ELF-1 (cell line): ENCODE data around the gene BACH2.
"Not testable (repeated sequence)": the region's sequence is repeated elsewhere in the genome, so short reads cannot be mapped to it uniquely, and the experiment has no call there.

Experiments used
- DNase-seq: peaks from one replicate; pipeline ENCODE4 v3.0.0-alpha.2; 2016; ENCODE audit warnings: low read depth, low spot score

Gene BACH2

GRCh38 chr6:90184334-90185298, 112.0 kb downstream of the BACH2 start:
- peak; percentile 32 for DNase-seq

DNA sequence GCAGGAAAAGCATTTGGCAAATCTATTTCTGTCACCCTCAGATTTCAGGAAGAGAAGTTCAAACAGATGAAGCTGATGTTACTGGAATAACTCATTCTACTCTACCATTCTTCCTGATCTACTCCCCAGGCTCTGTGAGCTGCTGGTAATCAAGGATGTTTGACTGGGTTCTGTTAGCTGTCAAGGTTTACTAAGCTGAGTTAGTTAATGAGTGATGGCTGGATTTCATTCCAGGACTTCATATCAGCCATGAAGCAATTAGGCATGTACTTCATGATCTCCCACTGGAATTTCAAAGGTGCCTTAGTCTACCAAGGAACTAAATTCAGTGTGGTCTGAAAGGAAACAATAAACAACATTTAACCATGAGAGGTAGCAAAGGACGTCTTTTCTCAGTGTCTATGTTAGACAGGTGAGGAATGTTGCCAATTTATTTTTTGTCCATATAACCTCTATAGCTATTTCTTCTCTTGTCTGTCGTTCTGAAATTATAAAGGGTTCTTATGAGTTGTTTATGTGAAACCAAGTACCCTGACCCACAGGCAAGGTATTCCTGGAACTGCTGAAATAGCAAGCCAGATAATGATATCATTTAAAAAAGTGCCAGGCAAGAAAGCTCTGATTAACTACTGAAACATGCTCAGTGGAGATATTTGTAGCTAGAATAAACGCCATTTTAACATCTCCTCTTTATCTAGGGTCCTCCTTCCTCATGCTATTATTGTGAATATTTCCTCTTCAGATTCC, 112.9 kb downstream of the BACH2 start:
- no peak for DNase-seq

DNA sequence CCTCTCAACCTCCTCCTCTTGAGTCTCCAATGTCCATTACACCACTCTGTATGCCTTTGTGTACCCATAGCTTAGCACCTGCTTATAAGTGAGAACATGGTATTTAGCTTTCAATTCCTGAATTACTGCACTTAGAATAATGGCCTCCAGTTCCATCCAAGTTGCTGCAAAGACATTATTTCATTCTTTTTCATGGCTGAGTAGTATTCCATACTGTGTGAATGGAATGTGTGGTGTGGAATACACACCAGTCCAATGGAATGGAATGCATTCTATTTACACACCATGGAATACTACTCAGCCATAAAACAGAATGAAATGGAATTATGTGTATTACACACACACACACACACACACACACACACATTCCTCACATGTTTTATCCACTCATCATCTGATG, 116.1 kb downstream of the BACH2 start:
- no peak for DNase-seq

- DNase-seq = no peak
These were observed 117.2 kb downstream of the BACH2 start for GRCh38 chr6:90179190-90180169.

DNA sequence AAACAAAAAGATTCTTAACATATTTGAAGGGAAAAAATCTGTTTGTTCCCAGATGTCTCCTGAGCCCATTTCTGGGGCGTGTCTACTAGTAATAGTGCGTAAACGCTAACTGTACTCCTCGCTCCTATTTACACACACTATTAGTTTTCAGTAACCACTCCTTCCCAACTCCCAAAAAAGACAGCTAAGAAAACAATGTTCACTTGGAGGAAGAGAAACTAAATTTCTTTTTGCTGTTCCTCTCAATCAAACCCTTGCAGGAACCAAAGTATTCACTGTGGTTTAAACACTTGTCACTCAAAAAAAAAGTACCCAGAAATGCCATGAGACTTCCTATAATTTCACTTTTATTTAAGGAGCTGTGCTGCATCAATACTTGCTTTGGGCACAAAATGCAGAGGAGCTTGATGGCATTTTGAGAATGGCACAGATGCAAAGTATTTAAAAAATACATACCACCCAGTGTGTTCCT, 118.2 kb downstream of the BACH2 start:
- DNase-seq = no peak

- no peak for DNase-seq
These were observed 118.9 kb downstream of the BACH2 start for GRCh38 chr6:90177544-90178383.

GRCh38 chr6:90175627-90176538, 120.8 kb downstream of the BACH2 start:
- DNase-seq = no peak

GRCh38 chr6:90173262-90173925, 123.2 kb downstream of the BACH2 start:
- no peak for DNase-seq

DNA sequence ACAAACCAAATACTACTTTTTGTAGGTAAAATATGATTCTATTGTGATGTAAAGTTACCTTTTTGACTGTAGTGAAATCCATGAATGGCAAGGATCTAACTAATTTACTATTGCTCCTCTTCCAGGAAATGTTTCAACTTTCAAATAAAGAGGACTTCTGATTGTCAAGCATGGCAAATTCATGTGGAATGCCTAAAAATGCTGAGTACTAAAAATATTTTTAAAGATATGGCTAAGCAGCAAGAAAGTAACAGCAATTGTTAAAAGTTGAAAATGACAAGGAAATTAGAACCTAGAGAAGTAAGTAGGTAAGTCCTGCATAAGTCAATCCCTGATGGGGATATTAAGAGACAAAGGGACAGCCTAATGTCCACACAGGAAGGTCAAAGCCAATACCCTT, 126.0 kb downstream of the BACH2 start:
- no peak for DNase-seq

GRCh38 chr6:90169374-90169773, 127.3 kb downstream of the BACH2 start:
- DNase-seq = no peak

GRCh38 chr6:90168693-90169131, 127.9 kb downstream of the BACH2 start:
- no peak for DNase-seq

DNA sequence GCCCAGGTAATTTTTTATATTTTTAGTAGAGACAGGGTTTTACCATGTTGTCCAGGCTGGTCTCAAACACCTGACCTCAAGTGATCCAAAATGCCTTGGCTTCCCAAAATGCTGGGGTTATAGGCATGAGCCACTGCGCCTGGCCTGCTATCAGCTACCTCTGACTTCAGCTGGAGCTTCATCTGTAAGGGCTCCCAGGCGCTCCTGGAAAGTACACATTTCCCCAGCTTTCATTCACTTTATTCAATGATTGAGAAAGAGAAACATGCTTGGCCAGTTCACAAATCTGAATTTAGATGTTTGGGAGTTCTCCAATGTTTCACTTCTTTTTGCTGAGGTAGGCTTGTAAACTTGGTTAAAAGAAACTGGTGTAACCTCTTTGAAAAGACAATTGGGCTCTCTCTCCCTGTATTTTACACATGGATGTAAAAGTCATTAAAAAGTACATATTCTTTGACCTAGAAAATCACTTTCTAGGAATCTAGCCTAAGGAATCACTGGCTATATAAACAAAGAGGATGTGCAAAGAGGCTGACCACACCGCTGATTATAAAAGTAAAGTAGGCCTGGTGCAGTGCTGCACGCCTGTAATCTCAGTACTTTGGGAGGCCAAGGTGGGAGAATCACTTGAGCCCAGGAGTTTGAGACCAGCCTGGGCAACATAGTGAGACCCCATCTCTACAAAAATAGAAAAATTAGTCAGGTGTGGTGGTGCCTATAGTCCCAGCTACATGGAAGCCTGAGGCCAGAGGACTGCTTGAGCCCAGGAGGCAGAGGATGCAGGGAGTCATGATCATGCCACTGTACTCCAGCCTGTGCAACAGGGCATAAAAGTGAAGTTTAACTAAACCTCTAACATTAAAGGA, 128.9 kb downstream of the BACH2 start:
- no peak for DNase-seq

- not testable (repeated sequence) for DNase-seq
These were observed 130.3 kb downstream of the BACH2 start for GRCh38 chr6:90166155-90166924.

DNA sequence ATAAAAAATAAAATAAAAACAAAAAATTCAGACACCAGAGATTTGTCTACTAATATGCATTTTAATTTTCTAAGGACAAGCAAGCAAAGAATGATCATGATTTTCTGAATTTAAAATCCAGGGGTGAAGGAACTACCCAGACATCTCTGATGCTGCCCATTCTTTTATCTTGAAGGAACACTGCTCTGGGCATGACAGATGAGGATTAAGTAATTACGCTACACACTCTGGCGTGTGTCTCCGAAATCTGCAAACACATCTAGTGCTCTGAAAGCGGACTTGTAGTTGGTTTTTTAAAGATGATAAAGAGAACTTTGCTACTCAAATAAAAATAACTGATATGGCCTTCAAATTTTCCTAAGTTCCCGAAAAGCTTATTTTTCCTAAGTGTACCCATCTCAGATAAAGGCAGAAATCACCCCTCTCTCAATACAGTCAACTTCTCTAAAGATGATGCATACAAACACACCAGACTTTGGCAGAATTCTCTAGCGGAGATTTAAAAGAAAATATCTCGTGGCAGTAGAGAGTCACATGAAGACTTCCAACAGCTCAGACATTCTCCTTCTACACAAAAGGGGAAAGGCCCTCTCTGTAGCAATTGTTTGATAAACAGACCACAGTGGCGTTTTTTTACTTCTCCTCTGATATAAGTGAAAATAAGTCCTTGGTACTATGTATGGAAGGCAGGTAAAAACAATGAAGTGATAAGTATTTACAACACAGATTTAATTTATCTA, 133.8 kb downstream of the BACH2 start:
- DNase-seq = no peak

DNA sequence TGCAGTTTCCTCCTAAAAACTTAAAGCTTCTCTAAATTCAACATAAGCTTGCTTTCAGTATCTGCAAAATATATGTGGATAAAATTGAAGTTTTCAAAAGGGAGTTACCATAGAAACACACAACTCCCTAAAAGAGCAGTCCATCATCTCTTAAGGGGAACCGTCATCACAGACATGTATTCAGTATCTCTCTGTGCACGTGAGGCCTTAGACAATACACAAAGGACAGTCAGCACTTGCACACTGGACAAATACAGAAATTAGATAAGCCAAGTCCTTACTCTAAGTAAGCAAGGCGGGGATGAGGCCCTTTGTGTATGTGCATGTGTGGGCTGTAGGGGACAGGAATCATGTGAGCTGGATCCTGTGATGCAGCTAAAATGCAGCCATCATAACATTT, 136.6 kb downstream of the BACH2 start:
- no peak for DNase-seq

GRCh38 chr6:90159452-90159851, 137.2 kb downstream of the BACH2 start:
- DNase-seq = no peak
